ENCODE measurements around the gene TTC33.

DNA sequence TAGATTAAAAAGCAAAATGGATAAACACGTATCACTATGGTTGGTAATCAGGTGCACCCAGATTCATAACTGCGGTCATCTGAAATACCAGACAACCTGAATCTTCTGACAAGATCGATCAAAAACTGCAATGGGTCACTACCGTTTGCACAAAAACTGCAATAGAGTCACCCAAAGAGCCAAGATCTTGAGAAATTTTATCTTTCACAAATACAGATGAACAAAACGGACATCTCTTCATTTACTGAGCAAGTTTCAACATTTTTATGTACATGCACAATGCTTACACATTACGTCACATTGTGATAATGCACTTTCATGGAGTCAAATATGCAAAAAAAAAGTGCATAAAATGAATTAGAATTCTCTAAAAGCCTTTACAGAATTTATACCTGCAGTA, 23.8 kb upstream of the TTC33 start:
- TF ChIP-seq SUZ12 (IDR thresholded peaks at IDR 0.05; ENCODE audit: extremely low read depth, insufficient read depth, insufficient read length) (no peak), ZNF274 (IDR thresholded peaks at IDR 0.05; ENCODE audit: low read depth, low read length) (no peak)

Data from NT2/D1 (cell line).